HCT116 (cell line): ENCODE measurements around the gene KCNK6. TPM values are rescaled to one million over a fixed set of nuclear protein-coding genes. Genes with fewer than 3 reads are reported as not detected.
"Not testable (repeated sequence)": the region's sequence is repeated elsewhere in the genome, so short reads cannot be mapped to it uniquely, and the experiment has no call there.

Source experiments
- ATAC-seq: fragments of 200-7000 bp; cut with Tn5 transposase; 2 replicates; pipeline ENCODE4 v1.9.1; 2020; ENCODE audit warnings: mild to moderate bottlenecking, moderate library complexity
- BruUV-seq: library from RNA; stranded (reverse); fragments of 400-500 nt; replicated peaks from 2 replicates; lab custom pipeline; 2021; lab: Mats Ljungman, UMichigan
- CTCF ChIA-PET: fragments of 300-600 bp; sonication (Branson Sonifier 250); formaldehyde crosslinking; loops from one replicate; lab custom pipeline; 2021; ENCODE audit warnings: antibody characterized with exemption; lab: Charles Lee
- POLR2A ChIA-PET: fragments of 300-600, 350-600 bp; sonication (Branson Sonifier 250); formaldehyde crosslinking; loops from one replicate; lab custom pipeline; 2021; ENCODE audit warnings: antibody characterized with exemption; lab: Charles Lee
- RAD21 ChIA-PET, 2 experiments: fragments of 300-600 bp; sonication (Branson Sonifier 250); formaldehyde crosslinking; loops; one replicate each; lab custom pipeline; 2023; ENCODE audit warnings: low total read pairs in 2 of 2; ENCODE audit not compliant: uncharacterized antibody in 2 of 2, unreplicated experiment in 2 of 2, low non-redundant PET in 1 of 2; lab: Charles Lee
- DNase-seq: peaks from one replicate; pipeline ENCODE4 v3.0.0-alpha.2; 2010; ENCODE audit warnings: low read depth, low spot score
- H2AFZ ChIP-seq: fragments of 200-600 bp; shearing (Covaris generic), sonication (generic); 2 replicates; pipeline ENCODE4 v1.6.1; 2017; ENCODE audit warnings: low read depth, mixed run types, mixed read lengths, antibody characterized with exemption, low read length; ENCODE audit not compliant: poor library complexity, severe bottlenecking
- H3K27ac ChIP-seq: 2 replicates; pipeline ENCODE4 v1.5.1; 2012; ENCODE audit warnings: low read depth, low read length
- H3K27me3 ChIP-seq: fragments of 200-600 bp; sonication (generic); 2 replicates; pipeline ENCODE4 v1.6.1; 2016; ENCODE audit warnings: mixed run types, low read length, mixed read lengths; ENCODE audit not compliant: insufficient read depth
- H3K36me3 ChIP-seq, 2 experiments: fragments of 200-500 bp in 1 of 2; fragments of 200-600 bp in 1 of 2; sonication (Bioruptor generic) in 1 of 2; sonication (generic) in 1 of 2; 2 replicates each; pipeline versions ENCODE4 v1.5.1 to v1.6.1; 2014 to 2016; ENCODE audit warnings: low read length in 2 of 2, inconsistent platforms in 1 of 2, mixed read lengths in 1 of 2, mixed run types in 1 of 2; ENCODE audit not compliant: insufficient read depth in 2 of 2, control insufficient read depth in 1 of 2
- H3K4me1 ChIP-seq, 2 experiments: fragments of 200-600 bp in 1 of 2; sonication (generic) in 1 of 2; 2 replicates each; pipeline versions ENCODE4 v1.5.1 to v1.6.1; 2012 to 2017; ENCODE audit warnings: low read length in 2 of 2, inconsistent platforms in 1 of 2, mild to moderate bottlenecking in 1 of 2, mixed read lengths in 1 of 2, mixed run types in 1 of 2, moderate library complexity in 1 of 2; ENCODE audit not compliant: insufficient read depth in 2 of 2, control insufficient read depth in 1 of 2
- H3K4me2 ChIP-seq: fragments of 200-600 bp; sonication (generic); 2 replicates; pipeline ENCODE4 v1.6.1; 2017; ENCODE audit warnings: mixed run types, low read length, mixed read lengths
- H3K4me3 ChIP-seq, 2 experiments: fragments of 200-600 bp in 1 of 2; sonication (generic) in 1 of 2; replicated peaks in 1 of 2; 2 replicates each; pipeline ENCODE4 v1.5.1; 2011 to 2016; ENCODE audit warnings: low read length in 2 of 2, control low read depth in 1 of 2, low read depth in 1 of 2, mild to moderate bottlenecking in 1 of 2, mixed read lengths in 1 of 2, mixed run types in 1 of 2
- H3K79me2 ChIP-seq: fragments of 200-600 bp; sonication (generic); 2 replicates; pipeline ENCODE4 v1.6.1; 2017; ENCODE audit warnings: mild to moderate bottlenecking, mixed run types, low read length, moderate library complexity, mixed read lengths; ENCODE audit not compliant: insufficient read depth
- H3K9ac ChIP-seq: fragments of 200-600 bp; sonication (generic); 2 replicates; pipeline ENCODE4 v1.6.1; 2016; ENCODE audit warnings: low read length, mixed read lengths
- H3K9me2 ChIP-seq: fragments of 200-600 bp; sonication (generic), shearing (Covaris generic); 2 replicates; pipeline ENCODE4 v1.6.1; 2017; ENCODE audit warnings: mixed run types, mild to moderate bottlenecking, moderate library complexity; ENCODE audit not compliant: insufficient read depth
- H3K9me3 ChIP-seq, 2 experiments: fragments of 200-500 bp in 1 of 2; fragments of 200-600 bp in 1 of 2; sonication (Bioruptor generic) in 1 of 2; sonication (generic) in 1 of 2; 2 replicates each; pipeline ENCODE4 v1.6.1; 2014 to 2017; ENCODE audit warnings: low read length in 2 of 2, mixed read lengths in 2 of 2, inconsistent platforms in 1 of 2, low read depth in 1 of 2, mild to moderate bottlenecking in 1 of 2, mixed run types in 1 of 2, moderate library complexity in 1 of 2; ENCODE audit not compliant: control insufficient read depth in 1 of 2, insufficient read depth in 1 of 2
- H4K20me1 ChIP-seq: fragments of 200-600 bp; sonication (generic), shearing (Covaris generic); 2 replicates; pipeline ENCODE4 v1.6.1; 2017; ENCODE audit warnings: mixed run types, mild to moderate bottlenecking, moderate library complexity; ENCODE audit not compliant: insufficient read depth
- CBX3 ChIP-seq: IDR thresholded peaks from 2 replicates; pipeline ENCODE4 v1.6.1; 2012; ENCODE audit warnings: low read depth
- EGR1 ChIP-seq: IDR thresholded peaks from 2 replicates; pipeline ENCODE4 v1.6.1; 2012; ENCODE audit warnings: low read depth
- ELF1 ChIP-seq: IDR thresholded peaks from 2 replicates; pipeline ENCODE4 v1.6.1; 2012; ENCODE audit warnings: low read depth, borderline replicate concordance
- EZH2 ChIP-seq: fragments of 200-600 bp; sonication (generic); IDR thresholded peaks from 2 replicates; pipeline ENCODE4 v1.6.1; 2017; ENCODE audit warnings: antibody characterized with exemption, mixed run types
- POLR2A ChIP-seq: IDR thresholded peaks from 2 replicates; pipeline ENCODE4 v1.7.0; 2011; ENCODE audit warnings: borderline replicate concordance; ENCODE audit not compliant: insufficient read depth, insufficient read length; ENCODE audit errors: extremely low read depth
- POLR2AphosphoS5 ChIP-seq: IDR thresholded peaks from 2 replicates; pipeline ENCODE4 v1.6.1; 2011; ENCODE audit warnings: mild to moderate bottlenecking, low read depth, low read length, moderate library complexity
- intact Hi-C: fragments of 100-400 bp; cut with micrococcal nuclease; formaldehyde crosslinking; loops from 2 replicates; pipeline ENCODE4 v1.10.0; 2022
- total RNA-seq: library from RNA; stranded (reverse); gene quantifications from one replicate; pipeline ENCODE4 v1.2.1, GENCODE V29; 2021; ENCODE audit not compliant: unreplicated experiment
- TF ChIP-seq, protein P1 (sequence below): IDR thresholded peaks from 2 replicates; pipeline ENCODE4 v1.6.1; 2012
- TF ChIP-seq, protein P2 (sequence below): IDR thresholded peaks from 2 replicates; pipeline ENCODE4 v1.6.1; 2012

The KCNK6 gene
- total RNA-seq, 1 experiment from 2014 or later, result 11.0 TPM

DNA sequence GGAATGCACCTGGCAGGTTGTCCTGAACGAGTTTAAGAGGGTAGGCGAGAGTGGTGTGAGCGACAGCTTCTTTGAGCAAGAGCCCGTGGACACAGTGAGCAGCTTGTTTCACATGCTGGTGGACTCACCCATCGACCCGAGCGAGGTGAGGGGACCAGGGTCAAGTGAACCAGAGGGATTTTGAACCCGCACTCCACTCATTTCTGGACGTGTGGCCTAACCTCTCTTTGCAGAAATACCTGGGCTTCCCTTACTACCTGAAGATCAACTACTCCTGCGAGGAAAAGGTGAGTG is 17.7 kb downstream of the KCNK6 start:
- Histone ChIP-seq H3K9me2 (no peaks in the 10 kb centered on the region), H2AFZ (no peak overlapping the region), H3K9ac (peak overlapping the region; percentile 56), H3K36me3 (no peaks in the 10 kb centered on the region), H3K27ac (peak overlapping the region; percentile 71), H4K20me1 (no peaks in the 10 kb centered on the region), H3K4me3 (peak overlapping the region; percentile 66 to 77), H3K27me3 (no peaks in the 10 kb centered on the region), H3K4me1 (peaks cover 8 to 26% of the 10 kb centered on the region in 2 experiments), H3K4me2 (peak overlapping the region; percentile 84)
- no peak for DNase-seq
- RAD21 ChIA-PET, result interaction anchor here in 1 of 2 experiments (1.0 kb wide), 1 partner anchor 93 kb away, joined by 4 read pairs; no protein-coding TSS in a partner anchor
- no peak for TF ChIP-seq ELF1
- TF ChIP-seq, all 23 proteins: peak for 0
- no peaks in the 10 kb centered on the region for H3K79me2 ChIP-seq
- TSS peak; percentile 65 for BruUV-seq
- POLR2A ChIA-PET, result no interaction called here
- H3K9me3 ChIP-seq, result no peaks in the 10 kb centered on the region
- intact Hi-C loops, result no loop called here
- no peak for ATAC-seq
- CTCF ChIA-PET, result interaction anchor here (0.9 to 2.1 kb wide), 4 partner anchors 37 to 438 kb away, joined by 3 to 5 read pairs (median 3); partner anchors contain the start of genes FAM98C, GGN and PSMD8

DNA sequence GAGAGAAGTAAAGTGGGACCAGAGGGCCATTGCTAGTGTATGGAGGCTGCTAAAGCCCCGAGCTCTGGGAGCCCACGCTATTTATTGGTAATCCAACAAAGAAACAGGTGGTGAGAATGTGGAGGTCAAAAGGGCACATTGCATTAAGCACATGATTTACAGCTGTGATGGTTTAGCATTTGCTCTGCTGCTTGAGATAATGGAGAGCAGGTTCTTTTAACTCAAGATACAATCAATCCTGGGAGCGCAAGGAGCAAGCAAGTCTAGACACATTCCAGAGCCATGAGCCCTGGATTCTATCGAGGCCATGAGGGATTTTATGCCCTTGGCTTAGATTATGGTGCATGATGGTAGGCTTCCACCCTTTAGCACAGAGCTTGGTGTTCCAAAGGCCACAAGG is 19.4 kb downstream of the KCNK6 start:
- H3K9me2 ChIP-seq, DNase-seq, H2AFZ ChIP-seq, H3K36me3 ChIP-seq, ATAC-seq, H3K27ac ChIP-seq, H3K9ac ChIP-seq, H3K4me2 ChIP-seq, H3K9me3 ChIP-seq, intact Hi-C loops, H3K79me2 ChIP-seq, H3K27me3 ChIP-seq, POLR2A ChIA-PET, RAD21 ChIA-PET, H4K20me1 ChIP-seq, H3K4me3 ChIP-seq, CTCF ChIA-PET: not testable (repeated sequence)
- BruUV-seq, result TSS peak; percentile 23
- H3K4me1 ChIP-seq, result peaks cover 8 to 26% of the 10 kb centered on the region in 2 experiments

DNA sequence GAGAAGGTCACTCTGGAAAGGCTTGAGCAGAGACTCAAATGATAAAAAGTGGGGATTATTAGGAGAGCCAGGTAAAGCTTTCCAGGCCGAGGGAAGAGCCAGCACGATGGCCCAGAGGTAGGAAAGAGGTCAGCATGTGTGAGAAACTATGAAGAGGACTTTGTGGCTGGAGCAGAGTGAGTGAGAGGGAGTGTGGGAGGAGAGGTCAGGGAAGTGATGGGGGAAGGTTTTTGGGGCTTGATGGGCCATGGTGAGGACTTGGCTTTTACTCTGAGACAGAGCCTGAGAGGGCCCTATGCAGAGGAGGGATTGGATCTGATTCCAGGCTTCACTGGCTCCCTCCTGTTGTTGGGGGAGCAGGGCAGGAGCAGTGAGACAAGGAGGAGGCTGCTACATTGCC is 21.3 kb downstream of the KCNK6 start:
- Histone ChIP-seq H3K9ac (no peak overlapping the region), H3K27ac (no peak overlapping the region), H4K20me1 (no peaks in the 10 kb centered on the region), H2AFZ (no peak overlapping the region), H3K4me3 (no peak overlapping the region), H3K36me3 (no peaks in the 10 kb centered on the region; a peak in 1 of 4 replicates), H3K4me1 (peaks cover 8 to 18% of the 10 kb centered on the region in 2 experiments), H3K9me3 (no peaks in the 10 kb centered on the region), H3K79me2 (no peaks in the 10 kb centered on the region), H3K4me2 (no peak overlapping the region), H3K27me3 (no peaks in the 10 kb centered on the region), H3K9me2 (no peaks in the 10 kb centered on the region)
- TF ChIP-seq CBX3 (no peak), POLR2A (no peak), EZH2 (no peak), POLR2AphosphoS5 (no peak), EGR1 (no peak)
- TF ChIP-seq, protein P1, sequence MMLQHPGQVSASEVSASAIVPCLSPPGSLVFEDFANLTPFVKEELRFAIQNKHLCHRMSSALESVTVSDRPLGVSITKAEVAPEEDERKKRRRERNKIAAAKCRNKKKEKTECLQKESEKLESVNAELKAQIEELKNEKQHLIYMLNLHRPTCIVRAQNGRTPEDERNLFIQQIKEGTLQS, result no peak
- TF ChIP-seq, protein P2, sequence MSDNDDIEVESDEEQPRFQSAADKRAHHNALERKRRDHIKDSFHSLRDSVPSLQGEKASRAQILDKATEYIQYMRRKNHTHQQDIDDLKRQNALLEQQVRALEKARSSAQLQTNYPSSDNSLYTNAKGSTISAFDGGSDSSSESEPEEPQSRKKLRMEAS, result no peak
- DNase-seq (no peak), ATAC-seq (no peak)
- ChIA-PET RAD21 (no interaction called here), POLR2A (interaction anchor here (0.6 kb wide), 1 partner anchor 413 kb away, joined by 4 read pairs; no protein-coding TSS in a partner anchor), CTCF (no interaction called here)
- intact Hi-C loops, result no loop called here
- no TSS peak for BruUV-seq
